T-cell (primary cell): Measurements from ENCODE around the gene MMAB. TPM values are rescaled to one million over a fixed set of nuclear protein-coding genes. Genes with fewer than 3 reads are reported as not detected.

ENCODE experiments used
- ATAC-seq, 4 experiments: fragments of 200-7000 bp in 3 of 4; fragments of 150-1000 bp in 1 of 4; cut with Tn5 transposase; replicated peaks in 1 of 4; 1 replicate in 3 of 4; 2 replicates in 1 of 4; pipeline ENCODE4 v1.10.0; 2021; ENCODE audit warnings: moderate library complexity in 3 of 4, mild to moderate bottlenecking in 2 of 4, moderate number of reproducible peaks in 1 of 4
- CTCF ChIA-PET, 2 donors: fragments of 300-600 bp; sonication (Branson Sonifier 250); formaldehyde crosslinking; loops; one replicate each; lab custom pipeline; 2022; ENCODE audit warnings: antibody characterized with exemption in 2 of 2; lab: Charles Lee
- POLR2A ChIA-PET, 2 donors: fragments of 300-600 bp; sonication (Branson Sonifier 250); formaldehyde crosslinking; loops; one replicate each; lab custom pipeline; 2022; ENCODE audit warnings: antibody characterized with exemption in 2 of 2; lab: Charles Lee
- DNase-seq, 35 experiments: peaks; one replicate each; pipeline versions ENCODE4 v3.0.0 to v3.0.0-alpha.2; 2013 to 2023
- H3K27ac ChIP-seq: one replicate; pipeline ENCODE4 v1.5.1; 2013; ENCODE audit warnings: low read length
- H3K27me3 ChIP-seq, 2 experiments: replicated peaks in 1 of 2; 1 replicate in 1 of 2; 2 replicates in 1 of 2; pipeline versions ENCODE4 v1.6.1 to v1.7.0; 2013; ENCODE audit warnings: low read length in 1 of 2, mixed read lengths in 1 of 2; ENCODE audit not compliant: control insufficient read depth in 2 of 2, insufficient read depth in 2 of 2; ENCODE audit errors: extremely low read depth in 1 of 2
- H3K36me3 ChIP-seq, 2 donors: 1 replicate in 1 of 2; 2 replicates in 1 of 2; pipeline versions ENCODE4 v1.6.1 to v1.7.0; 2013; ENCODE audit warnings: low read length in 1 of 2; ENCODE audit not compliant: control insufficient read depth in 2 of 2, insufficient read depth in 1 of 2; ENCODE audit errors: extremely low read depth in 1 of 2
- H3K4me1 ChIP-seq, 2 experiments: 1 replicate in 1 of 2; 2 replicates in 1 of 2; pipeline versions ENCODE4 v1.6.1 to v1.7.0; 2013; ENCODE audit warnings: low read length in 2 of 2, mixed read lengths in 1 of 2; ENCODE audit not compliant: insufficient read depth in 2 of 2, control insufficient read depth in 1 of 2; ENCODE audit errors: extremely low read depth in 1 of 2
- H3K4me3 ChIP-seq, 2 donors: 1 replicate in 1 of 2; 2 replicates in 1 of 2; pipeline versions ENCODE4 v1.5.1 to v1.7.0; 2013; ENCODE audit warnings: mild to moderate bottlenecking in 2 of 2, low read length in 1 of 2, moderate library complexity in 1 of 2; ENCODE audit not compliant: control insufficient read depth in 1 of 2; ENCODE audit errors: extremely low read depth in 1 of 2
- H3K9me3 ChIP-seq: 2 replicates; pipeline ENCODE4 v1.7.0; 2013
- H3K27ac Mint-ChIP-seq, 2 donors: one replicate each; pipeline ENCODE4 v1.8.0; 2020 to 2021; ENCODE audit warnings: mild to moderate bottlenecking in 2 of 2, mixed read lengths in 2 of 2
- H3K27me3 Mint-ChIP-seq, 2 donors: one replicate each; pipeline ENCODE4 v1.8.0; 2021 to 2022; ENCODE audit warnings: mixed read lengths in 2 of 2
- H3K36me3 Mint-ChIP-seq: one replicate; pipeline ENCODE4 v1.8.0; 2021; ENCODE audit warnings: mixed read lengths
- H3K4me1 Mint-ChIP-seq, 3 donors: one replicate each; pipeline ENCODE4 v1.8.0; 2020 to 2022; ENCODE audit warnings: mixed read lengths in 3 of 3, mild to moderate bottlenecking in 1 of 3
- H3K4me3 Mint-ChIP-seq, 3 donors: one replicate each; pipeline ENCODE4 v1.8.0; 2020 to 2022; ENCODE audit warnings: mild to moderate bottlenecking in 3 of 3, mixed read lengths in 3 of 3, moderate library complexity in 3 of 3
- H3K9me3 Mint-ChIP-seq, 3 donors: one replicate each; pipeline ENCODE4 v1.8.0; 2020 to 2022; ENCODE audit warnings: mixed read lengths in 3 of 3
- WGBS: methylation state at CpG from one replicate; pipeline ENCODE4 v1.1.5; 2013; ENCODE audit warnings: missing lambda C conversion rate; ENCODE audit not compliant: insufficient coverage; 5-methylcytosine and 5-hydroxymethylcytosine counted together
- total RNA-seq, 35 experiments: library from RNA in 6 of 35; stranded (reverse) in 6 of 35; fragments of 120-200 nt in 1 of 35; gene quantifications; one replicate each; pipeline versions ENCODE4 v1.2.1 to v1.2.4 and lab custom pipeline; 2013 to 2026

MMAB gene
- total RNA-seq, 5 donors from 2014 or later (not counting 1 experiment from before 2014, with no cell fraction given) = 11.4 to 23.2 (median 15.2) TPM

DNA sequence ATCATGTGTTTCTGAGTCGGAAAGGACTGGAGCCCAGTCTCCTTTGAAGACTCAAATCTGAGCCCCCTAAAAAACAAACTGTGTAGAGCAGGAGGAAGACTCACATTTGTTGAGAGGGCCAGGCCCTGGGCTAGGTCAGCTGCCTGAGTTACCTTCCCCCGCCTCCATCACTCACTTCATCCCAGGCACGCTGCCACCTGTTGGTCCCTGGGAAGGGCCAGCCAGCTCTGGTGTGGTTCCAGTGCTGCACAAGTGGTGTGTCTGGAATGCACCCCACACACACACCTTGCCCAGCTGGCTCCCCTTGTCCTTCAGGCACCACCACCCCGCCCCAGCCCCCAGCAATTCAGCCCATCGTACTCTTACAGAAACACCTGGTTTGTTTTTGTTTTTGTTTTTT lies 9.3 kb upstream of the MMAB start:
- H3K36me3 ChIP-seq = peaks cover 25 to 64% of the 10 kb centered on the region in 2 donors
- H3K4me3 ChIP-seq = no peak overlapping the region
- H3K27ac Mint-ChIP-seq = no peak overlapping the region
- ChIA-PET POLR2A (no interaction called here), CTCF (interaction anchor here in 1 of 2 donors (0.6 kb wide), 1 partner anchor 1907 kb away, joined by 4 read pairs; no protein-coding TSS in a partner anchor)
- no peak overlapping the region for H3K27ac ChIP-seq
- no peak overlapping the region for H3K4me3 Mint-ChIP-seq
- H3K27me3 Mint-ChIP-seq = no peaks in the 10 kb centered on the region
- no peaks in the 10 kb centered on the region for H3K4me1 Mint-ChIP-seq
- DNase-seq = no peak
- H3K9me3 ChIP-seq = no peaks in the 10 kb centered on the region
- no peaks in the 10 kb centered on the region for H3K27me3 ChIP-seq
- WGBS = 100% methylated on average over 2 of the region's 5 CpGs
- H3K36me3 Mint-ChIP-seq = peaks cover 44% of the 10 kb centered on the region
- no peaks in the 10 kb centered on the region for H3K4me1 ChIP-seq
- ATAC-seq = no peak
- no peaks in the 10 kb centered on the region for H3K9me3 Mint-ChIP-seq

DNA sequence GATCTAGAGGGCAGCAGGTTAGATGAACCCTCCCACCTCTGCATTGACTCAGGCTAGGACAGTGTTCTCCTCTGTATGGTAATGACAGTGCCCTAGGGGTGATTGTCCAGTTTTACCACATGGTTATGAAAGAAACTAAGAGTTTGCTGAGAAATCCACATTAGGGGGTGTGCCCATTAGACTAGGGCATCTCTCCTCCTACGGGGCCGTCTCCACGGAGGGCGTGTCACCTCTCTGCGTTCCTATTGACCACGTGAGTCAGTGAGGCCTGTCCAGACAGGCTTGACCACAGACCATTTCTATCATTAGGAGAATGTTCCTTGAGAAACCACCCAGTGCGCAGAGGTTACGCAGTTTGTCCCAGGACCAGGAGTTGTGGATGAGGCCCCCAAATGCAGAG lies 8.6 kb upstream of the MMAB start:
- no peaks in the 10 kb centered on the region for H3K4me1 Mint-ChIP-seq
- ChIA-PET CTCF (no interaction called here), POLR2A (no interaction called here)
- ATAC-seq (no peak), DNase-seq (no peak)
- H3K27ac Mint-ChIP-seq = no peak overlapping the region
- H3K36me3 Mint-ChIP-seq = peaks cover 49% of the 10 kb centered on the region
- 93% methylated on average over 8 of the region's 8 CpGs for WGBS
- Histone ChIP-seq H3K27me3 (no peaks in the 10 kb centered on the region), H3K4me1 (no peaks in the 10 kb centered on the region), H3K27ac (no peak overlapping the region), H3K4me3 (no peak overlapping the region), H3K9me3 (no peaks in the 10 kb centered on the region), H3K36me3 (peaks cover 22 to 70% of the 10 kb centered on the region in 2 donors)
- H3K9me3 Mint-ChIP-seq = no peaks in the 10 kb centered on the region
- no peaks in the 10 kb centered on the region for H3K27me3 Mint-ChIP-seq
- no peak overlapping the region for H3K4me3 Mint-ChIP-seq

DNA sequence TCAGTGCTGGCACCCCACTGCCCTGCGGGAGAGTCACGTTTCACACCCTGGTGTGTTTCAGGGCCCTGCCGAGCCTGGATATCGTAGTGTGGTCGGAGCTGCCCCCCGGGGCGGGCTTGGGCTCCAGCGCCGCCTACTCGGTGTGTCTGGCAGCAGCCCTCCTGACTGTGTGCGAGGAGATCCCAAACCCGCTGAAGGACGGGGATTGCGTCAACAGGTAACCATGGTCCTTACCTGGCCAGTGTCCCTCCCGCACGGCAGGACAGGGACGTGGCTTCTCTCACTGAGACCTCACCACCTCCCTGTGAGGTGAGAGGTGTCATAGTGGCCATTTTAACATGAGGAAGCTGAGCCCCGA lies 8.0 kb upstream of the MMAB start:
- H3K9me3 ChIP-seq = no peaks in the 10 kb centered on the region
- Mint-ChIP-seq H3K27ac (no peak overlapping the region), H3K4me1 (no peaks in the 10 kb centered on the region), H3K27me3 (no peaks in the 10 kb centered on the region), H3K9me3 (no peaks in the 10 kb centered on the region), H3K4me3 (no peak overlapping the region), H3K36me3 (peaks cover 51% of the 10 kb centered on the region)
- H3K4me1 ChIP-seq = no peaks in the 10 kb centered on the region
- H3K36me3 ChIP-seq = peaks cover 22 to 66% of the 10 kb centered on the region in 2 donors
- H3K27ac ChIP-seq = no peak overlapping the region
- WGBS = 97% methylated on average over 8 of the region's 18 CpGs
- no peak for DNase-seq
- POLR2A ChIA-PET = no interaction called here
- ATAC-seq = no peak
- H3K27me3 ChIP-seq = no peaks in the 10 kb centered on the region
- CTCF ChIA-PET = no interaction called here
- H3K4me3 ChIP-seq = no peak overlapping the region

DNA sequence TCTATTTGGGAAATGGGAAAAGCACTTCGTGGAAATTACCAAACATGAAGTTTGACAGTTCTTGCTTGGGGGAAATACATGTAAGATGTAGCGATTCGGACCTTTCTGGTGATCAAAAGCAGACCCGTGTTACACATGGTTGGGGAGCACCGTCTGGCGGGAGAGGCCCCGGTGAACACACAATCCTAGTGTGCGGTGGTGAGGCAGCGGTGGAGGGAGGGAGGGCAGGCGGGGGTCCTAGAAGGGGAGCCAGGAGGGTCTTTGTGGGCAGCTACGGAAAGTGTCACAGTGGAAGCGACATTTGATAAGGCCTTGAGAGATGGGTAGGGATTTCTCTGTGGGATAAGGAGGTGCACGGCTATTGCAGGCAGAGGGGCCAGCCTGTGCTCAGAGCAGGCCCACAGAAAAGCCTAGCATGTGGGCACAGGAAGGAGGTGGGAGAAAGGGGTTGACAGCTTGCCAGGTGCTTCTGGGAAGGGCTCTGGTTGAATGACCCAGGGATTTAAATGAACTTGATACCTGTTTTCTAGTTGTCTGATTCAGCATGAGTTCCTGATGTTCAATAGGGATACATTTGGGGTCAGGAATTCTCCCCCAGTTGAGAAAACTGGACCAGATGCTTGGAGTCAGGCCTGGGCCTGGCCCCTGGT lies 7.5 kb upstream of the MMAB start:
- ATAC-seq (no peak), DNase-seq (no peak)
- H3K36me3 ChIP-seq = peaks cover 22 to 70% of the 10 kb centered on the region in 2 donors
- ChIA-PET CTCF (no interaction called here), POLR2A (no interaction called here)
- Mint-ChIP-seq H3K9me3 (no peaks in the 10 kb centered on the region), H3K36me3 (peaks cover 51% of the 10 kb centered on the region), H3K4me1 (no peaks in the 10 kb centered on the region), H3K4me3 (no peak overlapping the region), H3K27ac (no peak overlapping the region), H3K27me3 (no peaks in the 10 kb centered on the region)
- H3K27ac ChIP-seq = no peak overlapping the region
- no peak overlapping the region for H3K4me3 ChIP-seq
- H3K27me3 ChIP-seq = no peaks in the 10 kb centered on the region
- no peaks in the 10 kb centered on the region for H3K9me3 ChIP-seq
- no peaks in the 10 kb centered on the region for H3K4me1 ChIP-seq
- 94% methylated on average over 11 of the region's 13 CpGs for WGBS

DNA sequence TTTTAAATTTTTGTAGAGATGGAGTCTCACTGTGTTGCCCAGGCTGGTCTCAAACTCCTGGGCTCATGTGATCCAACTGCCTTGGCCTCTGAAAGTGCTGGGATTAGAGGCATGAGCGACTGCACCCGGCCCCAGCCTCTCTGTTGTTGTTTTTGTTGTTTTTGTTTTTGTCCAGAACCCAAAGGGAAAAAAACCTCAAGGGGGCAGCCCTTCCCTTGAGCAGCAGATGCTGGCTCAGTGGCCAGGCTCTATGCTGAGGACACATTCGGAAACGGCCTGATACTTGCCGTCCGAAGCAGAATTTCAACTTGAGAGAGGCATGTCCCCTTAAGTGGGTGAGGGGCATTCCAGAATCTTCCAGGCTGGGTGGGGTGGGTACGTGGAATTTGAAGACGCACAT lies 7.0 kb upstream of the MMAB start:
- Mint-ChIP-seq H3K4me3 (no peak overlapping the region), H3K4me1 (peaks cover 0 to 3% (median 0%) of the 10 kb centered on the region in 3 donors), H3K27me3 (no peaks in the 10 kb centered on the region), H3K36me3 (peaks cover 51% of the 10 kb centered on the region), H3K9me3 (no peaks in the 10 kb centered on the region), H3K27ac (no peak overlapping the region)
- no peaks in the 10 kb centered on the region for H3K27me3 ChIP-seq
- WGBS = no CpG with 5 or more reads among the region's 8 CpGs
- ChIA-PET CTCF (no interaction called here), POLR2A (no interaction called here)
- no peaks in the 10 kb centered on the region for H3K4me1 ChIP-seq
- H3K4me3 ChIP-seq = no peak overlapping the region
- no peak overlapping the region for H3K27ac ChIP-seq
- peaks cover 22 to 71% of the 10 kb centered on the region in 2 donors for H3K36me3 ChIP-seq
- no peak for DNase-seq
- ATAC-seq = no peak
- no peaks in the 10 kb centered on the region for H3K9me3 ChIP-seq

DNA sequence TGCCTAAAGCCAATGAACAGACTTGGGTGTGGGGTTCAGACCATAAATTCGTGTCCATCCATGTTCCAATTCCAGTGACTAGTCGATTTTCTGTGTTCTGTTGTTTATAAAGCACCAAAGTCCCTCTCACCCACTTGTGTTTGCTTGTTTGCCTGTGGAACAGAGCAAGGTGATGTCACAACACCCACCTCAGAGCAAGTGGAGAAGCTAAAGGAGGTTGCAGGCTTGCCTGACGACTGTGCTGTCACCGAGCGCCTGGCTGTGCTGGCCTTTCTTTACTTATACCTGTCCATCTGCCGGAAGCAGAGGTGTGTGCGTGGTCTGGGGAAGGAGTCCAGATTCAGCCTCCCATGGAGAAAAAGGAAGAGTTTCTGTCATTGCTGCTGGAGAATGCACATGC lies 6.3 kb upstream of the MMAB start:
- H3K4me1 Mint-ChIP-seq = peaks cover 4 to 7% (median 5%) of the 10 kb centered on the region in 3 donors
- no peaks in the 10 kb centered on the region for H3K9me3 Mint-ChIP-seq
- no peaks in the 10 kb centered on the region for H3K27me3 Mint-ChIP-seq
- Histone ChIP-seq H3K4me3 (no peak overlapping the region), H3K4me1 (peaks cover 0 to 2% of the 10 kb centered on the region in 2 experiments), H3K27me3 (no peaks in the 10 kb centered on the region), H3K36me3 (peaks cover 22 to 67% of the 10 kb centered on the region in 2 donors), H3K9me3 (no peaks in the 10 kb centered on the region), H3K27ac (no peak overlapping the region)
- 100% methylated on average over 5 of the region's 7 CpGs for WGBS
- CTCF ChIA-PET = no interaction called here
- H3K27ac Mint-ChIP-seq = no peak overlapping the region
- POLR2A ChIA-PET = no interaction called here
- H3K4me3 Mint-ChIP-seq = no peak overlapping the region
- DNase-seq = no peak
- H3K36me3 Mint-ChIP-seq = peaks cover 46% of the 10 kb centered on the region
- no peak for ATAC-seq
